HepG2 (cell line): ENCODE results near the gene DUS1L.

Experiments
- CEBPB ChIP-seq: IDR thresholded peaks from 2 replicates; pipeline ENCODE4 v1.6.1; 2011; ENCODE audit warnings: low read depth, low read length, improper control_type of control experiment, borderline replicate concordance
- ZNF484 ChIP-seq: sonication (generic); formaldehyde crosslinking; IDR thresholded peaks from 2 replicates; pipeline ENCODE4 v1.5.1; 2020; ENCODE audit warnings: mild to moderate bottlenecking, low read depth, missing genetic modification reagents, borderline replicate concordance
- TF ChIP-seq, protein P1 (sequence below): sonication (generic); formaldehyde crosslinking; IDR thresholded peaks from 2 replicates; pipeline ENCODE4 v1.5.0; 2020; ENCODE audit warnings: mild to moderate bottlenecking, missing genetic modification reagents, moderate library complexity

DNA sequence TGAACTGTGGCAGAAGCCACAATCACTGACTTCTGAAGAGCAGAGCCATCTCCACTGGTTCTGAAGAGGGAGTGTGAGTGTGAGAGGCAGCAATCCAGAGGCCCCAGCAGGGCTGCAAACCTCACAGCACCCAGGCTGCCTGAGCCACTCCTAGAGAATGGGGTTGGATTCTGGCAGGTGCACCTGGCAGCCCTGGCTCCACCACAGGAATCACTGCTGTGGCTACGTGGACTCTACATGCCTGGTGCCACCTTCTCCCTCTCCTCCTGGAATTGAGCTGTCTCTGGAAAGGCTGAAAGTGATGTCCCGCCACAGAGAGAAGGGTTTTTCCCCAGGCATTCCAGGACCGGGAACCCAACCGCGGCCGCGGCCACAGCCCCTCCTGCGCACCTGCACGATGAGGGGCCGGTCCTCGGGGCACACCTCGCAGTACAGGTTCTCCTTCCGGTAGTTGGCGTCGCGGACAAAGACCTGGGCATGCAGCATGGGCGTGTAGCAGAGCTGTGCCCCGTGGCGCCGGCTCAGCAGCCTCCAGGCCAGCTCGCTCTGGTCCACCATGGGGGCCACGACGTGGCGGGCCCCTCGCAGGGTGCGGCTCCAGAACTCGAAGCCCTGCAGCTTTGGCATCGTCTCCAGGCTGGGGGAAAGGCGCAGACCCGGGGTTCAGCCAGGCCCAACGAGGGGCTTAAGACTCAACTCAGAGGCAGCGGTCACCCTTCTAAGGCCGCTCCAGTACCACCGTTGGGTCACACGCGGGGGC is 991 bp downstream of the DUS1L start:
- TF ChIP-seq CEBPB (no peak), ZNF484 (CRISPR knock-in tag) (no peak)
- TF ChIP-seq, protein P1, sequence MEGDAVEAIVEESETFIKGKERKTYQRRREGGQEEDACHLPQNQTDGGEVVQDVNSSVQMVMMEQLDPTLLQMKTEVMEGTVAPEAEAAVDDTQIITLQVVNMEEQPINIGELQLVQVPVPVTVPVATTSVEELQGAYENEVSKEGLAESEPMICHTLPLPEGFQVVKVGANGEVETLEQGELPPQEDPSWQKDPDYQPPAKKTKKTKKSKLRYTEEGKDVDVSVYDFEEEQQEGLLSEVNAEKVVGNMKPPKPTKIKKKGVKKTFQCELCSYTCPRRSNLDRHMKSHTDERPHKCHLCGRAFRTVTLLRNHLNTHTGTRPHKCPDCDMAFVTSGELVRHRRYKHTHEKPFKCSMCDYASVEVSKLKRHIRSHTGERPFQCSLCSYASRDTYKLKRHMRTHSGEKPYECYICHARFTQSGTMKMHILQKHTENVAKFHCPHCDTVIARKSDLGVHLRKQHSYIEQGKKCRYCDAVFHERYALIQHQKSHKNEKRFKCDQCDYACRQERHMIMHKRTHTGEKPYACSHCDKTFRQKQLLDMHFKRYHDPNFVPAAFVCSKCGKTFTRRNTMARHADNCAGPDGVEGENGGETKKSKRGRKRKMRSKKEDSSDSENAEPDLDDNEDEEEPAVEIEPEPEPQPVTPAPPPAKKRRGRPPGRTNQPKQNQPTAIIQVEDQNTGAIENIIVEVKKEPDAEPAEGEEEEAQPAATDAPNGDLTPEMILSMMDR, result no peak
